GM18519 (cell line): ENCODE results near the gene C1QL3.

Experiments
- ATAC-seq: cut with Tn5 transposase; IDR thresholded peaks from one replicate; pipeline ENCODE4 v1.9.1; 2021; ENCODE audit warnings: mild to moderate bottlenecking, moderate library complexity; ENCODE audit not compliant: unreplicated experiment, low FRiP score

C1QL3 gene

GRCh38 chr10:16497911-16498310 is 23.8 kb downstream of the C1QL3 start:
- ATAC-seq: no peak

GRCh38 chr10:16493884-16494536 is 27.7 kb downstream of the C1QL3 start:
- ATAC-seq: no peak

- ATAC-seq: no peak
Measured at GRCh38 chr10:16491933-16492332, 29.7 kb downstream of the C1QL3 start.

GRCh38 chr10:16490511-16490910 is 31.2 kb downstream of the C1QL3 start:
- no peak for ATAC-seq

GRCh38 chr10:16483241-16483917 is 38.3 kb downstream of the C1QL3 start:
- ATAC-seq: no peak

- no peak for ATAC-seq
Measured at GRCh38 chr10:16481052-16481728, 40.5 kb downstream of the C1QL3 start.

GRCh38 chr10:16478801-16479200 is 42.9 kb downstream of the C1QL3 start:
- ATAC-seq: no peak

GRCh38 chr10:16477757-16478156 is 43.9 kb downstream of the C1QL3 start:
- no peak for ATAC-seq

GRCh38 chr10:16472828-16473227 is 48.9 kb downstream of the C1QL3 start:
- ATAC-seq: no peak

- ATAC-seq: no peak
Measured at GRCh38 chr10:16470747-16471146, 50.9 kb downstream of the C1QL3 start.

GRCh38 chr10:16466001-16466400 is 55.7 kb downstream of the C1QL3 start:
- ATAC-seq: no peak
